Inflammatory macrophage (primary cell): ENCODE measurements around the gene HSBP1.

ENCODE experiments used
- DNase-seq, 2 donors: peaks; one replicate each; pipeline ENCODE4 v3.0.0-alpha.2; 2020 to 2022

The HSBP1 gene

DNA sequence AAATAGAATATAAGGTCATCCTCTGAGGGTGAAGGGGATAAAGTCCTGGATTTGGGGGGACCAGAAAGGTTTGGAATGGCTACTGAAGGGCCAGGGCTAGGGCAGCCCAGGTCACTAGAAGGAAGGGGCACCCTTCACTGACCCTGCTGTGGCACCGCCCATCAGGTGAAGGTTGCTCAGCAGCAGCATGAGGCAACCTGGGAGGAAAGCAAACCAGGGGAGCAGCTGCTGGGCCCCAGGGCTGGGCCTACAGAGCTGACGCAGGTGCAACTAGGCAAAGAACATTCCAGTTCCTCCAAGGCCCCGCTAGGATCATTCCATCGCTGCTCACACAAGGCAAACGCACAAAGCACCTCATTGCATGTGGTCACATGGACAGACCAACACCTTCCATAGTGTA, 3.4 kb upstream of the HSBP1 start:
- DNase-seq: no peak

DNA sequence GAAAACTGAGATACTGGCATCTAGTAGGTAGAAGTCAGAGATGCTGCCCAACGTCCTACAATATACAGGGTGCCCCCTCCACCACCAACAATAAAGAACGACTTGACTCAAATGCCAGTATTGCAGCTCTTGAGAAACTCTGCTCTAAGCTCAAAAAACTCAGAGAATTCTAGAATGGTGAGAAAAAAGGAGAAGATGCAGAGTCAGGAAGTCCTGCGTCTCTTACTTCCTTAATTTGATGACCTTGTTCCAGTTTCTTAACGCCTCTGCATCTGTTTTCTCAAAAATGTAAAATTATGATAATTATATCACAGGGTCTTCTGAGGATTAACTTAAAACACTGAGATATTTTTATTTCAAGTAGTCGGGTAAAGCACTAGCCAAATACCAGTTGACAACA, 1.7 kb upstream of the HSBP1 start:
- DNase-seq: peak; percentile 70 to 87

DNA sequence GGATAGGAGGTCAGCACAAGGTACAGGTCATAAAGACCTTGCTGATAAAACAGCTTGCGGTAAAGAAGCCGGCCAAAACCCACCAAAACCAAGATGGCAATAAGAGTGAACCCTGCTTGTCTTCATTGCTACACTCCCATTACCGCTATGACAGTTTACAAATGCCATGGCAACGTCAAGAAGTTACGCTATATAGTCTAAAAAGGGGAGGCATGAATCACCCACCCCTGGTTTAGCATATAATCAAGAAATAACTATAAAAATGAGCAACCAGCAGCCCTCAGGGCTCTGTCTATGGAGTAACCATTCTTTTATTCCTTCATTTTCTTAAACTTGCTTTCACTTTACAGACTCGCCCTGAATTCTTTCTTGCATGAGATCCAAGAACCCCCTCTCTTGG, 1.0 kb upstream of the HSBP1 start:
- DNase-seq: no peak

DNA sequence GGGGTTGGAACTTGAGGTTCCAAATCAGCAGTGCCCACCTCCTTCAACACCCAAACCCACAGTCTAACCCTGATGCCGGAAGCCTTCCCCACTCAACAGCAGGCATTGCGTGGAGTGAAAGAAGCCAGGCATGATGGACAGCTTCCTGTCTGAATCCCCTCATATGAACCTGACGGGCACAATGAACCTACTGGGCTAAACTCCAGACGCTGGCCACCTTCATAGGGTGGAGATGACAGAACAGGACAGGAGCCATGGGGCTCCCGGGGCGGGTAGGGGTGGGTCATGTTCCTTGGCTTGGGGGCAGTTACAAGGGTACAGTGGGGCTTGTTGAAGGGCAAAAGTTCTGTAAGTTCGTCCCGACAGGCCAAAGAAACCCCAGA, 460 bp upstream of the HSBP1 start:
- no peak for DNase-seq

DNA sequence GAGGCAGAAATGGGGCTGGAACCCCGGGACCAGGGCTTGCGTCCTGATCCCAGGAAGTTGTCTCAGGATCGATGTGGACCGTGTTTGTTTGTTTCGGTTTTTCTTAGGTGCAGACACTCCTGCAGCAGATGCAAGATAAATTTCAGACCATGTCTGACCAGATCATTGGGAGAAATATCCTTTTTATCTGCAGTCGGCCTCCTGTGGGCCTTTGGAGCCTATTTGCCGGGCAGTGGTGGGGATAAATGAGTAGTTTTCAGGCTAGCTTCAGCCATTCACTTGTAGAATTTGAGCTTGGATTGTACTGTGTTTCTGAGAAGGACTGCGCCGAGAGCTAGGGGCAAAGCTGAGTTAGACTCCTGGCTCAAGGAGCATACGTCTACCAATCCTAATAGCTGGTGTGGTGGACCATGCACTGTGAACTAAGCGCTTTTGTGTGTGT, 816 bp downstream of the HSBP1 start:
- DNase-seq: no peak

DNA sequence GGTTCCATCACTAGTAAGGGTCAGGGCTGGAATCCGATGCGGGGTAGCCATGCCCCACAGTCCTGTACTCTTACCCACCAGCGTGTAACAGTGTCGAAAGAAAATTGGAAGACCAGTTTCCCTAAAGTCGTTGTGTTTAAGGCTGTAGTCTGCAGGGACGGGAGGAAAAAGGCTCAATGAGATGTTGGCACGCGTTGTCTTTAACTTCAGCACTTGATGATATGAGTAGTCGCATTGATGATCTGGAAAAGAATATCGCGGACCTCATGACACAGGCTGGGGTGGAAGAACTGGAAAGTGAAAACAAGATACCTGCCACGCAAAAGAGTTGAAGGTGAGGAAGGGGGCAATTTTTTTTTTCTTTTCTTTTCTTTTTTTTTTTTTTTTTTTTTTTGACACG, 1.3 kb downstream of the HSBP1 start:
- DNase-seq: no peak

DNA sequence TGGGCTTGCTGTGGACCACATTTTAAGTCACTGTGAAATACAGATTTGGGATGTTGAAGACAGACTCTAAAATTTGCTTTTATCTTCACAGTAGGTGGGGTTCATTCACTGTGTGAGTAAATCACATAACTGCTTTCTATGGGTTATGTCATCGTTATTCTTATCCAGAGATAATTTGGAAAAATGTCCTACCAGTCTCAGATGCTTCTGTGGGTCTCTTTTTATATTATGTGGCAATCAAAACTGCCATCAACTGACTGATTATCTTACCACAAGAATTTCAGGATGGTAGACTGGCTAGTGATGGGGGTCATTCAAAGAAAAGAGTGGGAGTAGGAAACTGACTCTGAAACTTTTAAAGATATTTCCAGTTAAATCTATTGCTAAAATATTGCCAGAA, 3.1 kb downstream of the HSBP1 start:
- no peak for DNase-seq

DNA sequence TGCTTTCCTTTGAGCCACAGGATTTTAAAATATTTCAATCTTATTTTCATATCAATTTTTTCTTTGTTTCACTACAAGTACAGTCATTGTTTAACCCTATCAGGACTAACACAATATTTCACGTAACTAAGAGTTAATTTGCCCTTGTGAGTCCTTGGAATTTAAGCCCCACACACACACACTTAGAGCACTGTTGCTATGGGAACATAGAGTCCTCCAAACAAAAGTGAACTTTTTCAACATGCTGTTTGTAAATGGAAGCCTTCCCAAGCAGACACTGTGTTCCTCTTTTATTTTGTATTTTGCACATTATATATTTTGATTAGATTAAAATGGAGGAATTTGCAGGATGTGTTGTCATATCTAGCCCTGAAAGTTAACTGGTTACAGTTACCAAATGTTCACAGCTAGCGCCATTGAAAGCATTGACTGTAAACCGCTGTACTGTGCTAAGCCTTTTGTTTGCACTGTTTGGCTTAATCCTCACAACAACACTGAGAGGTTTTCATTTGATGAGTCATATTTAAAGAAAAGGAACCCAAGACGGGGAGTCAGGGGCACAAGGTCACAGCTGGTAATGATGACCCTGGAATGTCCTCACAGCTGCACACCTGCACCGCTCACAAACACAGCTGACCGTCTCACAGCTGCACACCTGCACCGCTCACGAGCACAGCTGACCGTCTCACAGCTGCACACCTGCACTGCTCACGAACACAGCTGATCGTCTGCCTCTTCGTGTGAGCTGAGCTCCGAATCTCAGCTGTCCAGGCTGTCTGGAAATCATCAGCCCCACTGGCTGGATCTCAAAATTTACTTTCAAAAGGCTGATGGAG, 6.3 kb downstream of the HSBP1 start:
- DNase-seq: peak in 1 of 2 donors; percentile 40

DNA sequence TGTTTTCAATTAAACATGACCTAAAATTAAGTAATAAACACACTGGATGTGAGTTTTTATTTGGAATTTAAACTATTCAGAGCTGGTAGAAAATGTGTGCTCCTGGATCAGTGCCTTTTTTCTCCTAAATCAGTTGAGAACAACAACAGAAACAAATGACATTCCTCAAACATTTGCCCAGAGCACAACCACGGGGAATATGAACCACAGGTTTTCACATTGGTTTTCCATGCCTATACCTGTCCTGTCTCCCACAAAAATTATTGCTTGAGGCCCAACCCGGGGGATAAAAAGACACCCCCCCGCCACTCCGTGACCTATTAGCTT, 6.8 kb downstream of the HSBP1 start:
- no peak for DNase-seq

DNA sequence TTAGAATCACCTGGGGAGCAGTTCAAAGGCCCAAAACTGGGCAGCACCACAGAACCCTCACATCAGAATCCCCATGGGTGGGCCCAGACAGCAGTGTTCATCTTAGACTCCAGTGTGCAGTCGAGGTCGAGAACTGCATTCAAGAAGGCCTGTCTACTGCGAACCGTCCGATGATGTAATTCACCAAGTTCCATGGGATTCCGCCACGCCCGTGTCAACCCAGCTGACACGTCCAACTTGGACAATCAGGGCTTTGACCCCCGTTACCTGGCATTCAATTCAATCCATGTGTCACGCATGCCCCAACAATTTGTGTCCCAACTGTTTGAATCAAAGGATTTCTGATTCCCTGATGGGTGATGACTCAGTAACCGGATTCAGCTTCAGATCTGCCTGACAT, 9.2 kb downstream of the HSBP1 start:
- no peak for DNase-seq

DNA sequence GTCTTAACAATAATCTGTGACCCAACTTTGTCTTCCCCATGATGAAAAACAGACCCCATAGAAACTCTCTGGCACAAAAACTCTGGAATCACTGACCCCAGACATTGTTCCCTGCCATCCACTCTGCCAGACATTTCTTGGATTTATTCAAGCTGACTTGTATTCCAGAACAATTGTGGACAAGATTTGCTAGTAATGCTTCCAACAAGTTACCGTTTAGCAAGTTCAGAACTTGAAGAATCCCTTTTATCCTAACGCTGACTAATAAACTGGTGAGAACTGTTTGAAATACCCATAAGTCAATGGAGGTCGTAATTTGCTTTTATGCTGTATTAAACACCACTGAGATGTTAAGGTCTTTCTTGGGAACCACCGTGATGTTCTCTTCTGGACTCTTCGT, 10.5 kb downstream of the HSBP1 start:
- DNase-seq: no peak

DNA sequence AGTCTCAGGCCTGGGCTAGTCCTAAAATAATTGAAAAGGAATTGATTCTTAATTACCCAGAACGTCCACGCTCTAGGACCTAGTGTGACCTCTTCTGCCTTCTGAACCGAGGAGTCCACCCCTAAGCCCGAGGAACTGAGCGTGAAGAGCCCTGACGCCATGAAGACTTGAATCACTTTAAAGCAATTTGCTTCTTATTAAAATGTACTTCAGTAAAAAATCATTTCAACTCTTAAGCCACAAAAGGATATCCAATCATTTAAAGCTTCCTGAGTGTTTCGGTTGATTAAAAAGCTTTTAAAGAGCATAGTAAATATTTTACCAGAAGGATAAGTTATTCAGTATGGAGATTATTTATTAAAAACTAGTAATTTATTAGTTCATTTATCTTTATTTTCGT, 11.6 kb downstream of the HSBP1 start:
- DNase-seq: no peak

DNA sequence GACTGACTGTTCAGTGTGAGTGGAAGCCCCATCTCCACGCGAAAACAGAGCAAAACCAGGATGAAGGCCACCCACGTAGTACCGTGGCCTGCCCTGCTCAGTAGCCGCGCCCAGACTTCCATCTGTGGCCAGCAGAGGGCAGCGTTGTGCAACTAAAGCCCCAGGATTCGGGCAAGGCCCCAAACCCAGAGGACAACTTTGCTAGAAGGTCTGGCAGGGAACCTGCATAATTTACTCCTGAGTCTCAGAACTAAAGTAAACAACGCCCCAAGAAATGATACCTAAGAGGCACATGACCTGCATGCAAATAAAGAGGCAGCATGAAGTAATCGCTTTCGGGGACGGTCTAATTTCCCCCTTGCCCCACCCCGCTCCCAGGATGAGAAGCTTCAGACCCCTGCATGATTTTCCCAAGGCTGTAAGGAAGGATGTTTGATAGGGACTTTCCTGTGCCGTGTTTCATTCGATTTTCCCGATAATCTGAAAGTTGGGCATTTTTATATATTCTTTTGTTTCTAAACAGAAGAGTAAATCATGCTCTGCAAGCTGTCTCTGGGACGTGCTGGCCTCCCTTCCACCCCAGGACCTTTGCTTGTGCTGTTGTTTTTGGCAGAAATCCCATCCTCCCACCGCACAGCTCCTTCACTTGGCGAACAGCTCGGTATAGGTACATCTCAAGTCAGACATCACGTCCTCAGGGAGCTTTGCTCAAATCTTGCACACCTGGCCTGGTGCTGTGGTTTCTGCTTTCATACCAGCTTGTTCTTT, 18.6 kb downstream of the HSBP1 start:
- DNase-seq: peak; percentile 81 to 82

DNA sequence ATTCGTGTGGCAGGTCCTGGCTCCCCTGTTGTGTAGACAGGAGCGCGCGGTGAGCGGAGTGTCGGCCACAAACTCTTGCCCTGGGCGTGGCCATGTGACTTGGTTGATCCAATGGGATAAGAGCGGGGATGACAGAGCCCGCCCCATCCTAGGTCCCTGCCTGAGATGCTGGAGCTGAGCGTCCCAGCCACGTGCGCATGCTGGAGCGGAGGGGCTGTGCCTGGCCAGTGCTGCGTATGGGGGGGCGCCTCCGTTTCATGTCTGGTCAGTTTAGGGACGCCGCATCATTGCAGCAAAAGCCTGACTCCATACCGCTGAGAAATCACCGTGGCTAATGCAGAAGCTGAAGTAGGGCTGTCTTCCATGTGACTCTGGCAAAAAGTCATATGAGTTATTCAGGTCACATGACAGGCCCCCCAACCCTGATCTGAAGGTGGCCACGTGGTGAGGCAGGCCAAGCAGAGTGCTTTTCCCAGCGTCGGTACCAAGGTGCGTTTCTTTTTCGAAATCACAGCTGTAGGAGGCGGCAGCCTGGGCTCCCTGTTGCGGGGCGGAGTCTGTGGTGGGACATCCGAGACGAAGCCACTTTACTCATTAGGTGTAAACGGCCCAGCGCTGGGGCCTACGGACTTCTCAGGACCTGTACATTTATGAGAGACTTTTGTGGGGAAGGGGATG, 22.5 kb downstream of the HSBP1 start:
- DNase-seq: no peak

DNA sequence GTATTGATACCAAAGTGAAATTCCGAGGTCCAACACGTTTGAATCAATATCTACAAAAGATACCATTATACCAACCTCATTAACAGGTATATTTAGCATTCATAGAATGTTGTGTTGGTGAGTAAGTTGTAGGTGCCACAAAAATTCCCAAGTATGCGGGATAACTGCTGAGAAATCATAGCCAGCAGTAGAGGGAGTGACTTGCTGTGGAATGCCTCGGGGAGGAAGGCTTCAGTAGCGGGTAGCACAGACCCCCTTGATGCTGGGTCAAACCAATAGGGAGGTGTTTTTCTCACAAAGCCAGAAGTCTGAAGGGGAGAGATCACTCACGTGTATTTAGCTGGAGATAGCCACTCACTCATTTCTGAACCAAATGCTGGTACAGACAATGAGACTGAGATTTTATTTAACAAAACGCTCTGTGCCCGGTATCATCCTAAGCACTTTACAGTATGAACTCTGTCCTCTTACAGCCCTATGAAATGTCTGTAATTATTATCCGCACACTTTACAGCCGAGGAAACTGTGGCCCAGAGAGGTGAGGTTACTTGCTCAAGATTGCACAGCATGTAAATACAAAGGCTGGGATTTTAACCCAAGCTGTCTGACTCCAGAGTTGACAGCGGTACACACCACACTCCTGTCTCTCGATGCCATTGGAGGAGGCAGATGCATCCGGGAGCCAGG, 23.1 kb downstream of the HSBP1 start:
- DNase-seq: no peak

DNA sequence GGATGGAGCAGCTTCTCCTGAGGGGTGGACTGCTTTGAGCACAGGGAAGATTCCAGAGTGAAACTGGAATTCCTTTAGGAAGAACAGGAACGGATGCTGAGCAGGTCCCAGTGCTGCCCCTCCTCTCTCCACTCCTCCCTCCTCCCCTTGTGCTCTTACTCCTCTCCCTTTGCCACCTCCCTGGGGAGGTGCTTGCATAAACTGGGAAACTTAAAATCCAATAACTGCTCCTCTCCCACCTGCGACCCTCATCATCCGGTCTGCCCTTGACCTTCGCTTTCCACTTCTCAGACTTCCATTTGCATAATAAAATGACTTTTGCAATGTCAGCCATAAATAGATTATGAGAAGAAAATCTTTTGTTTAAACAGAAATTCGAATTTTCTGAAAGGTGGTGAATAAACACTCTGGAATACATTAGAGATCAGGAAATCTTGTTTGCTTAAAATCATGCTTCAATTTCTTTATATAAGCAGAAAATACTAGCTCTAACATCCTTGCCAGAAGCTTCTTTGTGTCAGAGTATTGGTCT, 23.7 kb downstream of the HSBP1 start:
- DNase-seq: no peak

DNA sequence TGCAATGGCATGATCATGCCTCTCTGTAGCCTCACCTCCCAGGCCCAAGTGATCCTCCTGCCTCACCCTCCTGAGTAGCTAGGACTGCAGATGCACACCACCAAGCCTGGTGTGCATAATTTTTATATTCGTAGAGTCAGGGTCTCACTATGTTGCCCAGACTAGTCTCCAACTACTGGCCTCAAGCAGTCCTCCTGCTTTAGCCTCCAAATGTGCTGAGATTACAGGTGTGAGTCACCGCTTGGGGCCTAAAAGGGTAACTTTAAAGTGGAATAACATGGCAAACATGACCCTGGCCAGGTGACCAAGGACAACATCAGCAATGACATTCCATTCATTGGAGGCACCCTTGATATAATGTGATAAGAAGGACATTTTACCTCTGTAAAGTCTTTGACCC, 26.1 kb downstream of the HSBP1 start:
- DNase-seq: no peak

DNA sequence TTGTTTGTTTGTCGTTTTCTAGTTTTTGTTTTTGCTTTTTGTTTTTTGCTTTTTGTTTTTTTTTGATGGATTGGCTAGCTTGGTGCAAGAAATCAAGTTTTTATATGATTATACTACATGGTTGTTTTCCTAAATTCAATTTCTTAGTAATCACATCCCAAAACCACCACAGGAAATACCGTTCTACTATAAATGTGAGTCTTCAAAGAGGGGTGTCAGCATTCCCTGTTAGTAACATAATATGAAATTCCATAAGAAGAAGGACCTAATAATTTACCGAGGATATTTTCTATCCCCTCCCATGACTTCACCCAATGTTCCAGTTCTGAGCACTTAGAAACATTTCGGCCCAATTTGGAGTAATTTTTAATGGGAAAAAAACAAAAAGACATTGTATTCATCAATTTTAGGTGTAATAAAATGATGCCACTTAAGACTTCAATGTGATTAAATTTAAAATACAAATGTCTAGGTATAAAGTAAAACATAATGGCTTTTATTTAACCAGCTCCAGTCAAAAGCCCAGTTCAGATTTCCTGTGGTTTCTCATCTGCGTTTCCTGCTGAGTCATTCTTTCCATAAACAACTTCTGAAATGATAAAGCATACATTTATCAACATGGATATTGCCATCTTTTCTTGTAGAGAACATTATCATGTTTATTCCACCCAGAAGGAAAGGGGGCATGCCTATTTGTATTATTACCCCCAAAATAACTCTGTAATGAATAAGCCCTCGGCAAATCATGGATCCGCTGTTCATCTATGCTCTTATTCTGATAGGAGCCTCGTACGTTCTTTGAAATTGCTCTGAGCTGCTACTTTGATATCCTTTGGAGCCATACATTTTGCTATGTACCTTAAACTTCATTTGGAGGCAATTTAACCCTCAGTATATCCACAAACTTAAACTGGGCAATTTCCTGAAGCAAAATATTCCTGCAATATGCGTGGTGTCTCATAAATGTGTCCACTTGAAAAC, 28.1 kb downstream of the HSBP1 start:
- DNase-seq: peak in 1 of 2 donors; percentile 39

DNA sequence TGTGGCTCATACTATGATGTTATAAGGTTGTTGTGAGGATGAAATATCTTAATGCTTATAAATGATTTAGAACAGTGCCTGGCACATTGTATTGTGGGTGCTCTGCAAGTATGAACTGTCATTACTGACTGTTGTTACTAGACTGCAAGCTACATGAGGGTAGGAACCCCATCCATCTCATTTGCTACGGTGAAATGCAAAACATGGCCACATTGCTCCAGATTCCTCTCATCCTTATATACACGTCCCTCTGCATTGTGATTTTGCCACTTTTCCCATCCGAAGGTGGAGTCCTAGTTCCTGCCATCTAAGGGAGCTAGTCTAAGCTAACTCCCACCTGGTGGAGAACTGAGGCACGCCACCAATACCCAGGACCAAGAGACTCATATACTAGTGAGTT, 29.8 kb downstream of the HSBP1 start:
- DNase-seq: no peak

DNA sequence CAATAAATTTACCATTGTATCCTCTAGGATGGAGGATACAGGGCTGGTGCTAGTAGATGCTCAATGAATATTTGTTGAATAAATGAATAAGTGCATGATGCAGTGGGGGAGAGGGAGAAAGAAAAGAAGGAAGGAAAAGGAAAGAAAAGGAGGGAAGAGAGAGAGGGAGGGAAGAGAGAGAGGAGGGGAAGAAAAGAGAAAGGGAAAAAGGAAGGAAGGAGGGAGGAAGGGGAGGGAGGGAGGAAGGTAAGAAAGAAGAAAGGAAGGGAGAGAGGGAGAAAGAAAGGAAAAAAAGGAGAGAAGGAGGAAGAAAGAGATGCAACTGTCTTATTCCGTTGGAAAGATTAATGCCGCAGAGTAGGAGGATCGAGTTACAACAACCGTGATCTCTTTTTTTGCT, 30.4 kb downstream of the HSBP1 start:
- DNase-seq: no peak

DNA sequence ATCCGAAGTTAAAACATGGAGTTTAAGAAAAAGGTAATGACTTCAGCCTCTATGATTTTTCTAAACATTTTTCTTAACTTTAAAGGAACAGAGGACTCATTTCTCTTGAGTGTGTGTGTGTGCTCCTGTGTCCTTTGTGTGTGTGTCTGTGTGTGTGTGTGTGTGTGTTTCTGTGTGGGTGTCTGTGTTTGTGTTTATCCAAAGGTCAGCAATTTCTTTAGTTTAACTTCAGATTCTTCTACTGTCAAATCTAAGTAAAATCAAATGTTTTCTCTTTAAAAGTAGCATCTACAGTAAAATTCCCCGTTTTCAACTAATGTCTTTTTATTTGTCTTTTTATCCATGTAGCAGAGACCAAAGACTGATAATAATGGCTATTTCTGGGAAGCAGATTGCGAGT, 31.8 kb downstream of the HSBP1 start:
- no peak for DNase-seq
